GM23338 (cell line): ENCODE results near the gene SLAMF9. TPM values are rescaled to one million over a fixed set of nuclear protein-coding genes. Genes with fewer than 3 reads are reported as not detected.

Source experiments
- ATAC-seq: fragments of 200-7000 bp; cut with Tn5 transposase; 3 replicates; pipeline ENCODE4 v1.9.1; 2020
- DNase-seq: peaks from one replicate; pipeline ENCODE4 v3.0.0-alpha.2; 2015; ENCODE audit warnings: low spot score
- H2AFZ ChIP-seq: fragments of 200-600 bp; sonication (generic); 2 replicates; pipeline ENCODE4 v1.8.0; 2016; ENCODE audit warnings: antibody characterized with exemption, mild to moderate bottlenecking, moderate library complexity
- H3F3A ChIP-seq: fragments of 200-600 bp; sonication (generic); replicated peaks from 2 replicates; pipeline ENCODE4 v1.8.0; 2017; ENCODE audit warnings: antibody characterized with exemption, mixed run types, low read depth
- H3K27ac ChIP-seq: fragments of 200-600 bp; sonication (generic); 2 replicates; pipeline ENCODE4 v1.6.1; 2016; ENCODE audit warnings: low read depth
- H3K27me3 ChIP-seq: fragments of 200-600 bp; sonication (generic); 2 replicates; pipeline ENCODE4 v1.8.0; 2016; ENCODE audit warnings: mild to moderate bottlenecking, mixed run types, moderate library complexity; ENCODE audit not compliant: insufficient read depth
- H3K36me3 ChIP-seq: fragments of 200-600 bp; sonication (generic); 2 replicates; pipeline ENCODE4 v1.8.0; 2016; ENCODE audit warnings: mild to moderate bottlenecking; ENCODE audit not compliant: insufficient read depth
- H3K4me1 ChIP-seq: fragments of 200-600 bp; sonication (generic); 2 replicates; pipeline ENCODE4 v1.8.0; 2016; ENCODE audit warnings: mild to moderate bottlenecking, moderate library complexity; ENCODE audit not compliant: insufficient read depth
- H3K4me2 ChIP-seq: fragments of 200-600 bp; sonication (generic); 2 replicates; pipeline ENCODE4 v1.7.1; 2017; ENCODE audit warnings: mixed run types
- H3K4me3 ChIP-seq: fragments of 200-600 bp; sonication (generic); 2 replicates; pipeline ENCODE4 v1.6.1; 2016; ENCODE audit warnings: mixed run types
- H3K79me2 ChIP-seq: fragments of 200-600 bp; sonication (generic); replicated peaks from 2 replicates; pipeline ENCODE4 v1.8.0; 2017; ENCODE audit warnings: mild to moderate bottlenecking; ENCODE audit not compliant: insufficient read depth
- H3K9me2 ChIP-seq: fragments of 200-600 bp; sonication (generic); 2 replicates; pipeline ENCODE4 v1.8.0; 2017; ENCODE audit not compliant: insufficient read depth
- H4K20me1 ChIP-seq: fragments of 200-600 bp; sonication (generic); replicated peaks from 2 replicates; pipeline ENCODE4 v1.8.0; 2017; ENCODE audit warnings: mild to moderate bottlenecking; ENCODE audit not compliant: insufficient read depth
- H3K27ac Mint-ChIP-seq: 2 replicates; pipeline ENCODE4 v1.8.0; 2020; ENCODE audit warnings: inconsistent platforms, mild to moderate bottlenecking, moderate library complexity, mixed read lengths
- H3K27me3 Mint-ChIP-seq: 3 replicates; pipeline ENCODE4 v1.8.0; 2022; ENCODE audit warnings: low read depth, mild to moderate bottlenecking, moderate library complexity, mixed read lengths, inconsistent platforms; ENCODE audit not compliant: insufficient read depth, poor library complexity
- H3K36me3 Mint-ChIP-seq: 3 replicates; pipeline ENCODE4 v1.8.0; 2021; ENCODE audit warnings: low read depth, mild to moderate bottlenecking, inconsistent platforms, moderate library complexity, mixed read lengths
- H3K4me1 Mint-ChIP-seq: 3 replicates; pipeline ENCODE4 v1.8.0; 2020; ENCODE audit warnings: mild to moderate bottlenecking, inconsistent platforms, mixed read lengths
- H3K4me3 Mint-ChIP-seq: 3 replicates; pipeline ENCODE4 v1.8.0; 2021; ENCODE audit warnings: moderate library complexity, mild to moderate bottlenecking, inconsistent platforms, mixed read lengths
- H3K9me3 Mint-ChIP-seq: 3 replicates; pipeline ENCODE4 v1.8.0; 2020; ENCODE audit warnings: moderate library complexity, mild to moderate bottlenecking, inconsistent platforms, mixed read lengths
- CREB1 ChIP-seq: fragments of 250-450 bp; sonication (Bioruptor Pico); IDR thresholded peaks from 2 replicates; pipeline ENCODE4 v1.5.0; 2020; ENCODE audit warnings: low read depth, mild to moderate bottlenecking, moderate library complexity
- EZH2 ChIP-seq: fragments of 200-600 bp; sonication (generic); IDR thresholded peaks from one replicate; pipeline ENCODE4 v1.8.0; 2017; ENCODE audit warnings: antibody characterized with exemption, mild to moderate bottlenecking, low read depth; ENCODE audit not compliant: unreplicated experiment
- EZH2phosphoT487 ChIP-seq: fragments of 200-600 bp; sonication (generic); IDR thresholded peaks from one replicate; pipeline ENCODE4 v1.8.1; 2018; ENCODE audit warnings: antibody characterized with exemption; ENCODE audit not compliant: unreplicated experiment
- JUNB ChIP-seq: IDR thresholded peaks from one replicate; pipeline ENCODE4 v1.6.1; 2016; ENCODE audit warnings: antibody characterized with exemption; ENCODE audit not compliant: unreplicated experiment
- NANOG ChIP-seq: IDR thresholded peaks from 2 replicates; pipeline ENCODE4 v1.6.1; 2016; ENCODE audit warnings: antibody characterized with exemption, borderline replicate concordance
- ZNF114 ChIP-seq: fragments of 250-450 bp; sonication (Bioruptor Pico); IDR thresholded peaks from 2 replicates; pipeline ENCODE4 v1.5.0; 2020; ENCODE audit warnings: mild to moderate bottlenecking, moderate library complexity
- ZNF331 ChIP-seq: fragments of 250-450 bp; sonication (Bioruptor Pico); IDR thresholded peaks from 2 replicates; pipeline ENCODE4 v1.5.0; 2020; ENCODE audit warnings: low read depth, mild to moderate bottlenecking, moderate library complexity
- polyA plus RNA-seq: library from polyadenylated mRNA; unstranded; fragments of >200 nt; fragmentation: Nextera tagmentation; extraction: Ambion mirVana; gene quantifications from 2 replicates; pipeline ENCODE4 v1.2.1, GENCODE V29; 2016
- total RNA-seq: library from RNA; depleted of rRNA; stranded (reverse); fragments of >200 nt; shearing (Covaris generic); gene quantifications from 2 replicates; pipeline ENCODE4 v1.2.3, GENCODE V29; 2014
- TF ChIP-seq, protein P1 (sequence below), 2 experiments: fragments of 200-600 bp in 1 of 2; sonication (generic) in 1 of 2; conservative IDR thresholded peaks; 2 replicates each; pipeline versions ENCODE4 v1.5.1 to v1.6.1; 2016 to 2017; ENCODE audit warnings: antibody characterized with exemption in 2 of 2, low read depth in 2 of 2, mild to moderate bottlenecking in 2 of 2, moderate library complexity in 1 of 2

SLAMF9 gene
- total and polyA plus RNA-seq, 2 experiments from 2014 or later = not detected

DNA sequence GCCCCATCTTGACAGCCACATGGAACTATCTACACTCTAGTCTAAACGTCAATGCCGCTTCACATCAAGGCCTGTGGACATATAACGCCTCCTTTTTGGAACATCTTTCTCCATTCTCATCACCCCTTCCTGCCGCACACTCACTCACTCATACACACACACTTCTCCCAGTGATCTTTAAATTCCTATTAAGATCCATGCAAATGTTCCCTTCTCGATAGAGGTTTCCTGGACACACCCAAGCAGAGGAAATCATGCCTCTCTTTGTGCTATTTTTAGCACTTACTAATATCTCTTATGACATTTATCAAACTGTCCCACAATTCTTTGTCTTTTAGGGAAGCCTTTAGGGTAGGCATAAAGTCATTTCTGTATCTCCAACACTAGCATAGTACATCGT is 28.2 kb upstream of the SLAMF9 start (continued):
- no peak for TF ChIP-seq NANOG
- no peak for TF ChIP-seq EZH2phosphoT487
- no peak for TF ChIP-seq ZNF331

DNA sequence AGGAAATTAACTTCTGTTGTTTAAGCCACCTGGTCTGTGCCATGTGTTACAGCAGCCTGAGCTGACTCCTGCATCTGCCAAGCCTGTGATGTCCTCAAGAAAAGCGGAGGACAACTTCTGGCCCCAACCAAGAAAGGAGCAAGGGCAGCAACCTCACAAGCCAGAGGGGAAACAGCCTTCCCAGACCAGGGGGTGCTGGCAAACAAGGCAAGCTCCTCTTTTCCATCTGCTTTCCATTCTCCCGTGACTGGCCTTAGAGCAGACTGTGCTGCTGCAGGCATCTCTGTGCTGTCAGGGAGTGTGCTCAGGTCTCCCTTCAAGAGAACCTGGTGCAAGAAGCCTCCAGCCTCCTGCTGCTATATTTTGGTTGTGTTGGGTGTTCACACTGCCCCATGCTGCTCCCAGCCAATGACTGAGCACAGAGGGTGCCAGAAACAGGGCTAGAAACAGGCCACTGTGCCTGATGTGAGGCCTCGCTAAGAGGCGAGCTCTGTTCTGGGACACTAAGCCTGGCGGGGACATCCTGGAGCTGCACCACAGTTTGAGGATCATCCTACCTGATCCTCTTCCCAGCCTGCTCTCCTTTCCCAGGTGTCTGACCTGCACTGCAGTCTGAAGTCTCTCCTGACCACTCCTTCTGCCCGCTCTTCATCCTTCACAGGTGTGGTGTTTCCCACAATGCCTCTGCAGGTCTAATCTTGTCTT is 27.5 kb upstream of the SLAMF9 start:
- Mint-ChIP-seq H3K4me3 (no peak overlapping the region), H3K27me3 (peaks cover 5% of the 10 kb centered on the region)
- peaks cover under 1% of the 10 kb centered on the region; the same call in 1 of the 2 replicates for H3K27me3 ChIP-seq

DNA sequence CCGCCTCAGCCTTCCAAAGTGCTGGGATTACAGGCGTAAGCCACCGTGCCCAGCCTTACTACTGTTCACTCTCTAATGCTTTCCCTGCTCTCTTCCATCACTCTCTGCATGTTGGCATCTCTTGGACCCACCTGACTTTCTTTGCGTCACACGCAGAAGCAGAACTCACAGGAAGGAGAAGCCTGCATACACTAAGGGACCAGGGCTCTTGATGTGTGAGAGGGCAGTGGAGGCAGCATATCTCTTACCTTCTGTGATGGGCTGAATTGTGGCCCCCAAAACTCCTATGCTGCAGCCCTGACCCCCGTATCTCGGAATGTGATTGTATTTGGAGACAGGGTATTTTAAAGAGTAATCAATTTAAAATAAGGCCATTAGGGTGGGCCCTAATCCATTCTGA is 26.7 kb upstream of the SLAMF9 start:
- H3K4me1 ChIP-seq = no peaks in the 10 kb centered on the region
- H3K4me3 ChIP-seq = no peak overlapping the region
- H3K4me2 ChIP-seq = no peak overlapping the region
- H4K20me1 ChIP-seq = no peaks in the 10 kb centered on the region
- Mint-ChIP-seq H3K36me3 (no peaks in the 10 kb centered on the region), H3K27ac (no peak overlapping the region), H3K9me3 (no peaks in the 10 kb centered on the region), H3K27me3 (peaks cover 5% of the 10 kb centered on the region), H3K4me1 (peaks cover 3% of the 10 kb centered on the region), H3K4me3 (no peak overlapping the region)
- peaks cover 3% of the 10 kb centered on the region; the same call in 1 of the 2 replicates for H3K27me3 ChIP-seq
- no peaks in the 10 kb centered on the region for H3K79me2 ChIP-seq
- no peaks in the 10 kb centered on the region for H3K36me3 ChIP-seq
- no peak overlapping the region for H3K27ac ChIP-seq
- 0 out of 2 replicates have a peak, but pooled peaks cover 5% of the 10 kb centered on the region for H3K9me2 ChIP-seq
- TF ChIP-seq, protein P1, sequence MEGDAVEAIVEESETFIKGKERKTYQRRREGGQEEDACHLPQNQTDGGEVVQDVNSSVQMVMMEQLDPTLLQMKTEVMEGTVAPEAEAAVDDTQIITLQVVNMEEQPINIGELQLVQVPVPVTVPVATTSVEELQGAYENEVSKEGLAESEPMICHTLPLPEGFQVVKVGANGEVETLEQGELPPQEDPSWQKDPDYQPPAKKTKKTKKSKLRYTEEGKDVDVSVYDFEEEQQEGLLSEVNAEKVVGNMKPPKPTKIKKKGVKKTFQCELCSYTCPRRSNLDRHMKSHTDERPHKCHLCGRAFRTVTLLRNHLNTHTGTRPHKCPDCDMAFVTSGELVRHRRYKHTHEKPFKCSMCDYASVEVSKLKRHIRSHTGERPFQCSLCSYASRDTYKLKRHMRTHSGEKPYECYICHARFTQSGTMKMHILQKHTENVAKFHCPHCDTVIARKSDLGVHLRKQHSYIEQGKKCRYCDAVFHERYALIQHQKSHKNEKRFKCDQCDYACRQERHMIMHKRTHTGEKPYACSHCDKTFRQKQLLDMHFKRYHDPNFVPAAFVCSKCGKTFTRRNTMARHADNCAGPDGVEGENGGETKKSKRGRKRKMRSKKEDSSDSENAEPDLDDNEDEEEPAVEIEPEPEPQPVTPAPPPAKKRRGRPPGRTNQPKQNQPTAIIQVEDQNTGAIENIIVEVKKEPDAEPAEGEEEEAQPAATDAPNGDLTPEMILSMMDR (conservative IDR thresholded peaks at IDR 0.05; ENCODE audit: low read depth in 2 of 2) = no peak
- TF ChIP-seq EZH2 = no peak
- no peak for TF ChIP-seq JUNB
- H3F3A ChIP-seq = no peaks in the 10 kb centered on the region
- ATAC-seq = no peak
- DNase-seq = no peak
- H2AFZ ChIP-seq = no peak overlapping the region

More for the DNA sequence above, 27.5 kb upstream of the SLAMF9 start:
- no peak for ATAC-seq
- no peaks in the 10 kb centered on the region for H3F3A ChIP-seq
- TF ChIP-seq JUNB (no peak), ZNF114 (CRISPR knock-in tag) (no peak), CREB1 (no peak)
- H3K4me2 ChIP-seq = no peak overlapping the region
- H3K27ac ChIP-seq = no peak overlapping the region
- Mint-ChIP-seq H3K4me1 (peaks cover 3% of the 10 kb centered on the region), H3K36me3 (no peaks in the 10 kb centered on the region), H3K9me3 (no peaks in the 10 kb centered on the region), H3K27ac (no peak overlapping the region)
- DNase-seq = no peak
- H3K36me3 ChIP-seq = no peaks in the 10 kb centered on the region
- H3K4me3 ChIP-seq = no peak overlapping the region
- H3K4me1 ChIP-seq = no peaks in the 10 kb centered on the region
- H4K20me1 ChIP-seq = no peaks in the 10 kb centered on the region
- no peaks in the 10 kb centered on the region for H3K79me2 ChIP-seq
- 0 out of 2 replicates have a peak, but pooled peaks cover 5% of the 10 kb centered on the region for H3K9me2 ChIP-seq
- H2AFZ ChIP-seq = no peak overlapping the region
